Measurements from ENCODE around the gene CAD.

DNA sequence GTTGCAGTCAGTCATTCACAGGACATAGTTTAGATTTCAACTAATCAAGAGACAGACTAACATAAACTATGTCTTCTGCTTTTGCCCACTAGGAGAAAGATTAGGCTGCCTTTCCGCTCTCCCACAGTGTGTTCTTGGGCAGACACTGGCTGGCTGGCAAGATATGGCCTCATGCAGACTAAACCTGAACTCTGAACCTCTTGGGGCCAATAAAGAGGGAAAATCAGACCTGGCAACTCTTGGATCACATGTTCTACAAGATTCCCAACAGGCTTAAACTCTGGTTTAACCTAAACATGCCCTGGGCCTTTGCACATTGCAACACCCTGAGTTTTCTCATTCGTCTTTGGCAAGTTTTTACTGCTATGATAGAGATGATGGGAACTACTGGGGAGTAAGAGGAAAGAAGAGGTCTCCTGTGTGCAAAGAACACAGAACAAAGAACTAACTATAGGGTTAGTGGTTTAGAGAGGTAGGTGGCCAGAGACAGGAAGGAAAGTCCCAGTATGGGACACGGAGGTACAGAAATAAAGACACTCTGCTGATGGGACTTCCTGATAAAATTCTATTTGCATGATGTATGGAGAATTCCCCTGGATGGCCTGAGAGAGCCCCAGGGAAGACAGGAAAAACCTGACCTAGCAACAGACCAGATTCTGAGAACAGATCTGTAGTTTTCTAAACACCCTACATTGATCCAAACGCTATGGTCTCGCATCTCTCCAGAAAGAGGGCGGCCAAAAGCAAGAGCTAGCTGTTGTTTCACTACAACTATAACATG lies 7.4 kb upstream of the CAD start:
- TF ChIP-seq, protein P1, sequence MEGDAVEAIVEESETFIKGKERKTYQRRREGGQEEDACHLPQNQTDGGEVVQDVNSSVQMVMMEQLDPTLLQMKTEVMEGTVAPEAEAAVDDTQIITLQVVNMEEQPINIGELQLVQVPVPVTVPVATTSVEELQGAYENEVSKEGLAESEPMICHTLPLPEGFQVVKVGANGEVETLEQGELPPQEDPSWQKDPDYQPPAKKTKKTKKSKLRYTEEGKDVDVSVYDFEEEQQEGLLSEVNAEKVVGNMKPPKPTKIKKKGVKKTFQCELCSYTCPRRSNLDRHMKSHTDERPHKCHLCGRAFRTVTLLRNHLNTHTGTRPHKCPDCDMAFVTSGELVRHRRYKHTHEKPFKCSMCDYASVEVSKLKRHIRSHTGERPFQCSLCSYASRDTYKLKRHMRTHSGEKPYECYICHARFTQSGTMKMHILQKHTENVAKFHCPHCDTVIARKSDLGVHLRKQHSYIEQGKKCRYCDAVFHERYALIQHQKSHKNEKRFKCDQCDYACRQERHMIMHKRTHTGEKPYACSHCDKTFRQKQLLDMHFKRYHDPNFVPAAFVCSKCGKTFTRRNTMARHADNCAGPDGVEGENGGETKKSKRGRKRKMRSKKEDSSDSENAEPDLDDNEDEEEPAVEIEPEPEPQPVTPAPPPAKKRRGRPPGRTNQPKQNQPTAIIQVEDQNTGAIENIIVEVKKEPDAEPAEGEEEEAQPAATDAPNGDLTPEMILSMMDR (IDR thresholded peaks at IDR 0.05; ENCODE audit: poor library complexity, severe bottlenecking), result no peak
- TF ChIP-seq, protein P2, sequence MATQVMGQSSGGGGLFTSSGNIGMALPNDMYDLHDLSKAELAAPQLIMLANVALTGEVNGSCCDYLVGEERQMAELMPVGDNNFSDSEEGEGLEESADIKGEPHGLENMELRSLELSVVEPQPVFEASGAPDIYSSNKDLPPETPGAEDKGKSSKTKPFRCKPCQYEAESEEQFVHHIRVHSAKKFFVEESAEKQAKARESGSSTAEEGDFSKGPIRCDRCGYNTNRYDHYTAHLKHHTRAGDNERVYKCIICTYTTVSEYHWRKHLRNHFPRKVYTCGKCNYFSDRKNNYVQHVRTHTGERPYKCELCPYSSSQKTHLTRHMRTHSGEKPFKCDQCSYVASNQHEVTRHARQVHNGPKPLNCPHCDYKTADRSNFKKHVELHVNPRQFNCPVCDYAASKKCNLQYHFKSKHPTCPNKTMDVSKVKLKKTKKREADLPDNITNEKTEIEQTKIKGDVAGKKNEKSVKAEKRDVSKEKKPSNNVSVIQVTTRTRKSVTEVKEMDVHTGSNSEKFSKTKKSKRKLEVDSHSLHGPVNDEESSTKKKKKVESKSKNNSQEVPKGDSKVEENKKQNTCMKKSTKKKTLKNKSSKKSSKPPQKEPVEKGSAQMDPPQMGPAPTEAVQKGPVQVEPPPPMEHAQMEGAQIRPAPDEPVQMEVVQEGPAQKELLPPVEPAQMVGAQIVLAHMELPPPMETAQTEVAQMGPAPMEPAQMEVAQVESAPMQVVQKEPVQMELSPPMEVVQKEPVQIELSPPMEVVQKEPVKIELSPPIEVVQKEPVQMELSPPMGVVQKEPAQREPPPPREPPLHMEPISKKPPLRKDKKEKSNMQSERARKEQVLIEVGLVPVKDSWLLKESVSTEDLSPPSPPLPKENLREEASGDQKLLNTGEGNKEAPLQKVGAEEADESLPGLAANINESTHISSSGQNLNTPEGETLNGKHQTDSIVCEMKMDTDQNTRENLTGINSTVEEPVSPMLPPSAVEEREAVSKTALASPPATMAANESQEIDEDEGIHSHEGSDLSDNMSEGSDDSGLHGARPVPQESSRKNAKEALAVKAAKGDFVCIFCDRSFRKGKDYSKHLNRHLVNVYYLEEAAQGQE (IDR thresholded peaks at IDR 0.05; ENCODE audit: borderline replicate concordance), result no peak
- TF ChIP-seq EP300 (conservative IDR thresholded peaks at IDR 0.05; ENCODE audit: poor library complexity, severe bottlenecking), result no peak
- TF ChIP-seq RAD21 (conservative IDR thresholded peaks at IDR 0.05), result no peak
- no peak for TF ChIP-seq TAF1 (IDR thresholded peaks at IDR 0.05; ENCODE audit: low read depth)
- TF ChIP-seq POLR2AphosphoS5 (IDR thresholded peaks at IDR 0.05), result no peak
- no peak for TF ChIP-seq EZH2 (IDR thresholded peaks at IDR 0.05; ENCODE audit: borderline replicate concordance, insufficient read depth, low read length, poor library complexity, severe bottlenecking)
- TF ChIP-seq MXI1 (conservative IDR thresholded peaks at IDR 0.05; ENCODE audit: poor library complexity, severe bottlenecking), result no peak
- TF ChIP-seq SMC3 (conservative IDR thresholded peaks at IDR 0.05; ENCODE audit: poor library complexity), result no peak

All from neural cell (in vitro differentiated cells).